ENCODE data around the gene KDM5B.
"Not testable (repeated sequence)": the region's sequence is repeated elsewhere in the genome, so short reads cannot be mapped to it uniquely, and the experiment has no call there.

KDM5B gene

GRCh38 chr1:202806845-202807450 is 1.3 kb downstream of the KDM5B start:
- Mint-ChIP-seq H3K4me1 (ENCODE audit: low read depth) (peaks cover 79% of the 10 kb centered on the region), H3K27ac (peak overlapping the region; percentile 95), H3K9me3 (no peaks in the 10 kb centered on the region), H3K36me3 (ENCODE audit: low read depth) (no peaks in the 10 kb centered on the region), H3K27me3 (peaks cover 5% of the 10 kb centered on the region), H3K4me3 (peak overlapping the region; percentile 89)

GRCh38 chr1:202805886-202806844 is 2.1 kb downstream of the KDM5B start:
- H3K4me3 Mint-ChIP-seq: peak overlapping the region; percentile 89
- no peaks in the 10 kb centered on the region for H3K27me3 Mint-ChIP-seq
- peaks cover 75% of the 10 kb centered on the region for H3K4me1 Mint-ChIP-seq (ENCODE audit: low read depth)
- no peaks in the 10 kb centered on the region for H3K9me3 Mint-ChIP-seq
- peak overlapping the region; percentile 95 for H3K27ac Mint-ChIP-seq
- H3K36me3 Mint-ChIP-seq (ENCODE audit: low read depth): no peaks in the 10 kb centered on the region

GRCh38 chr1:202804126-202804525 is 4.1 kb downstream of the KDM5B start:
- Mint-ChIP-seq H3K27me3 (no peaks in the 10 kb centered on the region), H3K9me3 (no peaks in the 10 kb centered on the region), H3K27ac (peak overlapping the region; percentile 95), H3K4me3 (peak overlapping the region; percentile 89), H3K4me1 (ENCODE audit: low read depth) (peaks cover 66% of the 10 kb centered on the region), H3K36me3 (ENCODE audit: low read depth) (peaks cover 3% of the 10 kb centered on the region)

GRCh38 chr1:202802998-202803932 is 5.0 kb downstream of the KDM5B start:
- Mint-ChIP-seq H3K27ac (peak overlapping the region; percentile 95), H3K4me1 (ENCODE audit: low read depth) (peaks cover 61% of the 10 kb centered on the region), H3K9me3 (no peaks in the 10 kb centered on the region), H3K4me3 (peak overlapping the region; percentile 37), H3K36me3 (ENCODE audit: low read depth) (peaks cover 3% of the 10 kb centered on the region), H3K27me3 (no peaks in the 10 kb centered on the region)

GRCh38 chr1:202802034-202802433 is 6.2 kb downstream of the KDM5B start:
- Mint-ChIP-seq H3K4me3 (no peak overlapping the region), H3K27ac (no peak overlapping the region), H3K9me3 (no peaks in the 10 kb centered on the region), H3K27me3 (no peaks in the 10 kb centered on the region), H3K36me3 (ENCODE audit: low read depth) (peaks cover 3% of the 10 kb centered on the region), H3K4me1 (ENCODE audit: low read depth) (peaks cover 62% of the 10 kb centered on the region)

GRCh38 chr1:202801175-202801574 is 7.0 kb downstream of the KDM5B start:
- H3K4me1 Mint-ChIP-seq (ENCODE audit: low read depth): peaks cover 61% of the 10 kb centered on the region
- no peaks in the 10 kb centered on the region for H3K9me3 Mint-ChIP-seq
- H3K36me3 Mint-ChIP-seq (ENCODE audit: low read depth): peaks cover 3% of the 10 kb centered on the region
- no peaks in the 10 kb centered on the region for H3K27me3 Mint-ChIP-seq
- H3K4me3 Mint-ChIP-seq: no peak overlapping the region
- no peak overlapping the region for H3K27ac Mint-ChIP-seq

GRCh38 chr1:202800742-202801141 is 7.5 kb downstream of the KDM5B start:
- no peaks in the 10 kb centered on the region for H3K9me3 Mint-ChIP-seq
- peaks cover 57% of the 10 kb centered on the region for H3K4me1 Mint-ChIP-seq (ENCODE audit: low read depth)
- H3K27me3 Mint-ChIP-seq: no peaks in the 10 kb centered on the region
- no peak overlapping the region for H3K27ac Mint-ChIP-seq
- no peak overlapping the region for H3K4me3 Mint-ChIP-seq
- peaks cover 3% of the 10 kb centered on the region for H3K36me3 Mint-ChIP-seq (ENCODE audit: low read depth)

- no peaks in the 10 kb centered on the region for H3K9me3 Mint-ChIP-seq
- no peak overlapping the region for H3K27ac Mint-ChIP-seq
- no peaks in the 10 kb centered on the region for H3K27me3 Mint-ChIP-seq
- H3K4me3 Mint-ChIP-seq: no peak overlapping the region
- peaks cover 3% of the 10 kb centered on the region for H3K36me3 Mint-ChIP-seq (ENCODE audit: low read depth)
- peaks cover 45% of the 10 kb centered on the region for H3K4me1 Mint-ChIP-seq (ENCODE audit: low read depth)
Observed at GRCh38 chr1:202798792-202799331, 9.4 kb downstream of the KDM5B start.

- Mint-ChIP-seq H3K4me1 (ENCODE audit: low read depth) (peaks cover 39% of the 10 kb centered on the region), H3K27ac (no peak overlapping the region), H3K9me3 (no peaks in the 10 kb centered on the region), H3K27me3 (no peaks in the 10 kb centered on the region), H3K4me3 (no peak overlapping the region), H3K36me3 (ENCODE audit: low read depth) (peaks cover 3% of the 10 kb centered on the region)
Observed at GRCh38 chr1:202798260-202798659, 10.0 kb downstream of the KDM5B start.

- H3K4me1 Mint-ChIP-seq (ENCODE audit: low read depth): peaks cover 30% of the 10 kb centered on the region
- no peak overlapping the region for H3K4me3 Mint-ChIP-seq
- H3K27me3 Mint-ChIP-seq: no peaks in the 10 kb centered on the region
- no peak overlapping the region for H3K27ac Mint-ChIP-seq
- no peaks in the 10 kb centered on the region for H3K9me3 Mint-ChIP-seq
- peaks cover 3% of the 10 kb centered on the region for H3K36me3 Mint-ChIP-seq (ENCODE audit: low read depth)
Observed at GRCh38 chr1:202796670-202797069, 11.6 kb downstream of the KDM5B start.

- H3K9me3 Mint-ChIP-seq; H3K27ac Mint-ChIP-seq; H3K27me3 Mint-ChIP-seq; H3K4me3 Mint-ChIP-seq; H3K36me3 Mint-ChIP-seq (ENCODE audit: low read depth): not testable (repeated sequence)
- H3K4me1 Mint-ChIP-seq (ENCODE audit: low read depth): peaks cover 22% of the 10 kb centered on the region
Observed at GRCh38 chr1:202794931-202795330, 13.3 kb downstream of the KDM5B start.

GRCh38 chr1:202794051-202794740 is 14.0 kb downstream of the KDM5B start:
- Mint-ChIP-seq H3K36me3 (ENCODE audit: low read depth) (peaks cover 3% of the 10 kb centered on the region), H3K4me3 (no peak overlapping the region), H3K4me1 (ENCODE audit: low read depth) (peaks cover 22% of the 10 kb centered on the region), H3K27ac (no peak overlapping the region), H3K27me3 (no peaks in the 10 kb centered on the region), H3K9me3 (no peaks in the 10 kb centered on the region)

GRCh38 chr1:202791077-202791747 is 17.0 kb downstream of the KDM5B start:
- Mint-ChIP-seq H3K27ac (no peak overlapping the region), H3K4me1 (ENCODE audit: low read depth) (peaks cover 14% of the 10 kb centered on the region), H3K36me3 (ENCODE audit: low read depth) (peaks cover 7% of the 10 kb centered on the region), H3K27me3 (no peaks in the 10 kb centered on the region), H3K9me3 (no peaks in the 10 kb centered on the region), H3K4me3 (no peak overlapping the region)
